KOPT-K1 (cell line): ENCODE results near the gene CTAG1A.
"Not testable (repeated sequence)": the region's sequence is repeated elsewhere in the genome, so short reads cannot be mapped to it uniquely, and the experiment has no call there.

Experiments
- H3K27ac ChIP-seq: fragments of 200-600 bp; sonication (generic); 2 replicates; pipeline ENCODE4 v1.5.1; 2016; ENCODE audit warnings: antibody characterized with exemption, mild to moderate bottlenecking, low read depth, low read length; ENCODE audit not compliant: poor library complexity, severe bottlenecking
- H3K36me3 ChIP-seq: fragments of 200-600 bp; sonication (generic); 2 replicates; pipeline ENCODE4 v1.5.1; 2017; ENCODE audit warnings: antibody characterized with exemption, mild to moderate bottlenecking, low read length, moderate library complexity; ENCODE audit not compliant: insufficient read depth
- H3K9me3 ChIP-seq: fragments of 200-600 bp; sonication (generic); 2 replicates; pipeline ENCODE4 v1.5.1; 2017; ENCODE audit warnings: antibody characterized with exemption, low read length, mild to moderate bottlenecking; ENCODE audit not compliant: insufficient read depth, poor library complexity, severe bottlenecking

The CTAG1A gene

DNA sequence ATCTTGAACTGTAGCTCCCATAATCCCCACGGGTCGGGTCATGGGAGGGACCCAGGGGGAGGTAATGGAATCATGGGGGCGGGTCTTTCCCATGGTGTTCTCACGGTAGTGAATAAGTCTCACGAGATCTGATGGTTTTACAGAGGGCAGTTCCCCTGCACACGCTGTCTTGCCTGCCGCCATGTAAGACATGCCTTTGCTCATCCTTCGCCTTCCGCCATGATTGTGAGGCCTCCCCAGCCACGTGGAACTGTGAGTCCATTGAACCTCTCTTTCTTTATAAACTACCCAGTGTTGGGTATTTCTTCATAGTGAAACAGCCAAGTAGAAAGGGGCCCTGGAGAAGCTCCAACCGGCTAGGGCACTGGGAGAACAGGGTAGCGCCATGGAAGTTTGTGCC is 12.3 kb downstream of the CTAG1A start:
- Histone ChIP-seq H3K36me3 (no peaks in the 10 kb centered on the region), H3K27ac (no peak overlapping the region), H3K9me3 (no peaks in the 10 kb centered on the region)

DNA sequence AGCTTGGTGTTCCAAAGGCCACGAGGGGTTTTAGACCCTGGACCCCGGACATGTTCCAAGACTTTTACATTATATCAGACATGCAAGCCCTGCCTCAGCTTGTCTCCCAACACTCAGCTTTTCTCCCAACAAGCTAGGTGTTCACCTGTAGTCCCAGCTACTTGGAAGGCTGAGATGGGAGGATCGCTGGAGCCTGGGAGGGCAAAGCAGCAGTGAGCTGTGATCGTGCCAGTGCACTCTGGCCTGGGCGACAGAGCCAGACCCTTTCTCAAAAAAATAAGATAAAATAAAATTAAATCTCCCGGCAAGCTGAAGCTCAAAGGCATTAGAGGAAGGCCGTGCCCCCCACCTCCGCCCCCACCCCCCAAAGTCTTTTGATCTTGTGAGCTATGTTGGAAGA is 13.7 kb downstream of the CTAG1A start:
- Histone ChIP-seq H3K27ac (no peak overlapping the region), H3K9me3 (no peaks in the 10 kb centered on the region)

GRCh38 chrX:154599531-154599930 is 14.6 kb downstream of the CTAG1A start:
- Histone ChIP-seq H3K36me3 (no peaks in the 10 kb centered on the region), H3K9me3 (no peaks in the 10 kb centered on the region), H3K27ac (no peak overlapping the region)

More for the DNA sequence above, 13.7 kb downstream of the CTAG1A start:
- H3K36me3 ChIP-seq, result no peaks in the 10 kb centered on the region

- no peaks in the 10 kb centered on the region for H3K36me3 ChIP-seq
- no peak overlapping the region for H3K27ac ChIP-seq
- H3K9me3 ChIP-seq, result no peaks in the 10 kb centered on the region
These were observed 15.9 kb downstream of the CTAG1A start for GRCh38 chrX:154600759-154601374.

DNA sequence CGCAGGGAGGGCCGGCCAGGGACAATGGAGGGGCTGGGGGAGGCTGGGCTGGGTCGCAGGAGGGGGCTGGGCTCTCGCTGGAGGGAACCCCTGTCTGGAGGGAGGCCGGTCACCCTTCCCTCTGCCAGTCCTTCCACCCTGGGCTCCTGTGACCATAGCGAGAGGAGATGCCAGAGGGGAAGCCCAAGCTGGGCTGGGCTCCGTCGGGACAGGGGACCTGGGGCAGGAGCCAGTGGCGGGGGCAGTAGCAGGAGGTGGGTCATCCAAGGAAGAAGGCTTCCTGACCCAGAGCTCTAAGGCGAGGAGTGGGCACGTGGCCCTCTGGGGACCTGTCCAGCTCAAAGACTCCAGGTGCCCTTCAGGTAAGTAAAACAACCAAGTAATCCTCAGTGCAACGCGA is 17.3 kb downstream of the CTAG1A start:
- Histone ChIP-seq H3K9me3 (no peaks in the 10 kb centered on the region), H3K36me3 (no peaks in the 10 kb centered on the region), H3K27ac (no peak overlapping the region)

- H3K9me3 ChIP-seq, result no peaks in the 10 kb centered on the region
- H3K36me3 ChIP-seq, result no peaks in the 10 kb centered on the region
- H3K27ac ChIP-seq, result no peak overlapping the region
These were observed 18.0 kb downstream of the CTAG1A start for GRCh38 chrX:154602766-154603437.

DNA sequence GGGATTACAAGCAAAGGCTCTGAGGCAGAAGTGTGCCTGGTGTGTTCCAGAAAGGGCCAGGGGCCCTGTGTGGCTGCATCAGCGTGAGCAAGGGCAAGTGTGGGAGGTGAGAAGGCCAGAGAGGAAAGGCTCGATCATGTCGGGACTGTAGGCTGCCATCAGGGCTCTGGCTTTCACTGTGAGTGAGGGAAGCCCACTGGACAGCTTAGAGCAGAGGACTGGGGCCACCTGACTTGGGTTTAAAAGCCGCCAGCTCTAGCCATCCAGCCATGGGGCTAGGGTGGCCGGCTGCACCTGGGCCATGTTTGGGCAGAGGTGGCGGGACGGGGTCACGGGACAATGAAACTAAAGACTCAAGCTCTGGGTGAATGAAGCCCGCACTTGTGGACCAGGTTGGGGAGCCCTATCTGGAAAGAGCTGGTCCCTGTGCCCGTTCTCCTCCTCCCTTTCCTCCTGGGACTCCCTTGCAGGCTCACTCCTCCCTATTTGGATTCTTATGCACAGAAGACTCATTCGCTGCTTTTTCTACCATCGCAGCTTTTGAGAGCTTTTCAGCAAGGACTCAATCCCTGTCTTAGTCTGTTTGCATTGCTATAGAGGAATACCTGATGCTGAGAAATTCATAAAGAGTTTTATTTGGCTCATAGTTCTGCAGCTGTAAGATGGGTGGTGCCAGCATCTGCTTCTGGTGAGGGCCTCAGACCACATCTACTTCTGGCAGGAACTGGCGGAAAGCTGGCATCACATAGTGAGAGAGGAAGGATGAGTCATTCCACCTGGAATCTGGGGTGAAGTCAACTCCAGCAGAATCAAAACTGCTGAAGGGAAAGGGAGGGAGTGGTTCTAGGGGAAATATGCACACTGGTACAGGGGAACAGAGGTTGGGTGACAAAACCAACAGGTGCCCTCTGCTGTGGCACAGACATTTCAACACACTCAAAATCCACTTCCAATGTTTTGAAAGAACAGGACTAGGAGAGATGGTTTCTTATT is 18.8 kb downstream of the CTAG1A start:
- Histone ChIP-seq H3K9me3 (no peaks in the 10 kb centered on the region), H3K27ac (no peak overlapping the region), H3K36me3 (no peaks in the 10 kb centered on the region)

DNA sequence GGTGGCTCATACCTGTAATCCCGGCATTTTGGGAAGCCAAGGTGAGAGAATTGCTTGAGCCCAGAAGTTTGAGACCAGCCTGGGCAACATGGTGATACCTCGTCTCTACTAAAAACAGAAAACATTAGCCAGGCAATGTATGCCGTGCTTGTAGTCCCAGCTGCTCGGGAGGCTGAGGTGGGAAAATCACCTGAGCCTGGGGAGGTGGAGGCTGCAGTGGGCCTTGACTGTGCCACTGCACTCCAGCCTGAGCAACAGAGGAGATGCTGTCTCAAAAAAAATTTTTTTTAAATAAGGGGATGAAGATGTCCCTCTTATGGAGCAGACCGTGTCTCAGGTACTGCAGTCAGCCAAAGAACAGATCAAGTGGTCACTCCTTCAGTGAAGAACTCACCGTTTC is 20.6 kb downstream of the CTAG1A start:
- Histone ChIP-seq H3K27ac (no peak overlapping the region), H3K9me3 (no peaks in the 10 kb centered on the region), H3K36me3 (no peaks in the 10 kb centered on the region)

GRCh38 chrX:154607370-154607769 is 22.4 kb downstream of the CTAG1A start:
- Histone ChIP-seq H3K27ac (no peak overlapping the region), H3K36me3 (no peaks in the 10 kb centered on the region), H3K9me3 (no peaks in the 10 kb centered on the region)

GRCh38 chrX:154607976-154608375 is 23.0 kb downstream of the CTAG1A start:
- H3K27ac ChIP-seq, H3K36me3 ChIP-seq, H3K9me3 ChIP-seq: not testable (repeated sequence)

DNA sequence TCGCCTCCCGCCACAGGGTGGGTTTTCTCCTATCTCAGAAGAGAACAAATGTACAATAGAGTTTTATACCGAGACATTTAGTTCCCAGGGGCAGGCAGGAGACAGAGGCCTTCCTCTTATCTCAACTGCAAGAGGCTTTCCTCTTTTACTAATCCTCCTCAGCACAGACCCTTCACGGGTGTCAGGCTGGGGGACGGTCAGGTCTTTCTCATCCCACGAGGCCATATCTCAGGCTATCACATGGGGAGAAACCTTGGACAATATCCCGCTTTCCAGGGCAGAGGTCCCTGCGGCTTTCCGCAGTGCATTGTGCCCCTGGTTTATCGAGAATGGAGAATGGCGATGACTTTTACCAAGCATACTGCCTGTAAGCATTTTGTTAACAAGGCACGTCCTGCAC is 23.9 kb downstream of the CTAG1A start:
- not testable (repeated sequence) for H3K27ac ChIP-seq

DNA sequence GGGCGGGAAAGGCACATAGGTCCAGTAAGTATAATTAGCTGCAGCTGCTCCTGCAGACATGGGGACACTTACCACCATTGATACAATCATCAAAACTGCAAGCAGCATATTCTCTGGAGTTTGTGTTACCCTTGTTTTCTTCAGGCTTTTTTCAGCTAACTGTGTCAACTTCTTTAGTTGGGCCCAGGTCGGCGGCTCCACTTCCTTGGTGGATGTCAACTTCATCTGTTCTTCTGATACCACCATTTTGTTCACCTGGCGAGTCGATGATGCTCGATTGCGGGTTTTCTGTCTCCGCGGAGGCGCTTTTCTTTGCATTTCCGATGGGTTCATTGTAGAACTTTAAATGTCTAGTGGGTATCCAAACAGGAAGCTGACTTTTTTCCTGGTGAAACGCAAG is 26.2 kb downstream of the CTAG1A start:
- not testable (repeated sequence) for H3K9me3 ChIP-seq, H3K36me3 ChIP-seq, H3K27ac ChIP-seq

More for the DNA sequence above, 23.9 kb downstream of the CTAG1A start:
- H3K36me3 ChIP-seq, H3K9me3 ChIP-seq: not testable (repeated sequence)

GRCh38 chrX:154613586-154613985 is 28.7 kb downstream of the CTAG1A start:
- not testable (repeated sequence) for H3K36me3 ChIP-seq, H3K27ac ChIP-seq, H3K9me3 ChIP-seq

DNA sequence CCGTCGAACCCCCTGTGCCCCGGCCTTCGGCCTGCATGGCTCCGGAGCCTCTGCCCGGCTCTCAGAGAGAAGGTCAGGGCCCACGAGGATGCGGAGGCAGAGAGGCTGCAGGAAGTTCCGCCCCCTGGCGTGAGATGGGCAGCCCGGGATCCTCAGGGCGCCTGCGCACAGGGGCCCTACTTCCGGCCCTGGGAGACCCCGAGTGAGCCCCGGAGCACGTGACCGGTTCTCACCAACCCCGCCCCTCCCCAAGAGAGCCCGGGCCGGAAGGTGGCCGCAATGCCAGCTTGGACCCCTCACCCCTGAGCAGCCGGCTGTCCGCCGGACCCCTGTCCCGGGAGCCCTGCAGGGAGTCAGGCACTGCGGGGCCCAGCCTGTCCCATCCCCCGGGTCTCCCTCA is 34.2 kb downstream of the CTAG1A start, which contains the start of gene CTAG1B:
TSS of gene CTAG1B (minus strand) at position 101 of the 400 bp plus-strand sequence. CDS start at position 37, 64 bp downstream.
- not testable (repeated sequence) for H3K27ac ChIP-seq, H3K9me3 ChIP-seq, H3K36me3 ChIP-seq

GRCh38 chrX:154620767-154621414 is 36.0 kb downstream of the CTAG1A start:
- H3K36me3 ChIP-seq, H3K27ac ChIP-seq, H3K9me3 ChIP-seq: not testable (repeated sequence)
